ENCODE data around the gene GBGT1.

- no peak for TF ChIP-seq EZH2phosphoT487 (IDR thresholded peaks at IDR 0.05; ENCODE audit: low read depth)
- TF ChIP-seq CTCF (IDR thresholded peaks at IDR 0.05; ENCODE audit: low read depth, low read length): no peak
These were observed 10.3 kb downstream of the GBGT1 start for GRCh38 chr9:133153227-133154096.
